LHCN-M2 (cell line): Measurements from ENCODE around the gene PLEKHG7. TPM values are rescaled to one million over a fixed set of nuclear protein-coding genes. Genes with fewer than 3 reads are reported as not detected.

Experiments used
- DNase-seq: peaks from one replicate; pipeline ENCODE4 v3.0.0-alpha.2; 2012; ENCODE audit warnings: low read depth
- total RNA-seq: library from RNA; depleted of rRNA; stranded (reverse); fragments of >200 nt; gene quantifications from 2 replicates; pipeline ENCODE4 v1.2.3, GENCODE V29; 2014

The PLEKHG7 gene
- total RNA-seq, 1 experiment from 2014 or later, result not detected

DNA sequence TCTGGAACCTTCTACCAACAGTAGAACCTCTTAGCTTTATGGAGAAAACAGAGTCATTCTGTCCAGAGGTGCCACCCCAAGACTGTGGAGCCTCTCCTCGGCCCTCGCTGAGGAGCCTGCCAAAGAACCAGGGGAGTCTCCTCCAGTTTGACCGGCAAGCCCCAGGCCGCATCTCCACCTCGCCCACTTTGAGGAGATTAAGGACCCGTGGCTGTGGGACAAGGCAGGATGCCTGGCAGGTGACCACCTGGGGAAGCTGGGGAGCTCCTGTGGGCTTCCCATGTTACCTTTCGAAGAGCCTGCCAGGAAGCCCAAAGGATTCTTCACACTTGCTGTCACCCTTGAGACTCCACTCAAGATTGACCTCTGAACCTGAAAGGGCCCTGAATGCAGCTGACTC is 3.8 kb downstream of the PLEKHG7 start:
- no peak for DNase-seq

DNA sequence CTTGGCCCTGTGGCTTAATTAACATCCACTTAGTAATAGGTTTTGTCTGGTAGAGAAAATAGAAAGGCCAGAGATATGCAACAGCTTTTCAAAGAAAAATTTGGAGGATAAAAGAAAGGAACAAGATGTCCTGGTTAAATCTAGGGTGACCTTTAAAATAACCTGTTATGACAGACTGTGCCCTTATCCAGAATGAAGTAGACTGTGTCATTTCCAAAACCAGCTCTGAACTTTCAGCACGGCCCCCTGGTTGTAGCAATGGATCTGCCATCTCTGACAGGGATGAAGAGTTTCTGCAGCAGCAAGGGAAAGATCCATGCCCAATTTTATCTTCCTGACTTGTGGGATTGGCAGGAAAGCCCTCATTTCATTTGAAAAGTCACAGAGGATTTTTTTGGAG is 5.1 kb downstream of the PLEKHG7 start:
- DNase-seq, result no peak

GRCh38 chr12:92715625-92716024 is 12.8 kb downstream of the PLEKHG7 start:
- DNase-seq, result no peak

GRCh38 chr12:92717202-92717601 is 14.4 kb downstream of the PLEKHG7 start:
- peak; percentile 73 for DNase-seq

DNA sequence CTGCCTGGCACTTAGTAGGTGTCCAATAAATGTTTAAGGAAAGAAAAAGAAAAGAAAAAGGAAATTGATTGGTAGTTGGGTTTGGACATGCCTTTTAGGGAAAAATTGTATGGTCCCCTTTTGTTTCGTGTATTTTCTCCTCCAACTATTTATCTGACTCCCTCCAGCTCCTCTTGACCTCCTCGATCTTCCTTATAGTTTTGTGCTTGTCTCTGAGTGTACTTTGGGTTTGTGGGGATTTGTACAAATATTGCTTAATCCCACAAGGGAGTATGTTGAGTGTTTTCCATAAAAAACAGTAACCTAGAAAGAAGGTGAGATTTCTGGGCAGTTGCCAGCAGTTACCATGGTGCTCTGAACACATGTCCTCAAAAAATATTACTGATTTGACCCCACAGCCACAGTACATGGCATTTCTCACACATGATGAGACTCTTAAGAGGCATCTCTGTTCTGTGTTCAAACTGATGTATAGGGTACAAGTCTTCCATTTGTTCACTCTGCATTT is 15.7 kb downstream of the PLEKHG7 start:
- no peak for DNase-seq

DNA sequence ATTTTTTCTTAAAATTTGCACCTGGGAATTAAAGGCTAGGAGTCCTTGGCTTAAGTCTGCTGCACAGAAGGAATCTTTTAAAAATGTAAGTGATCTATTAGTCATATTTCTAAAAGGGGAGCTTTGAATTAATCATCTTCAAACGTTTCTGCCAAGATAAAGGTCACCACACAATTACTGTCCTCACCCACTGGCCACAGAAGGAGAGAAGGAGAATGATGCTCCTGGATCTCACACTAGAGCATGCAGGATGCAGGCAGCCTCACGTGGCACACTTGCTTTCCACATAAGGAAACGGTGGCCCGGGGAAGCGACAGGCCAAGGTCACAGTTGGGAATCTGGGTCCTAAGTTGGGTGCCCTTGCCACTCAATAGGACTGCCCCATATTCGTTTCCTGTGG is 16.9 kb downstream of the PLEKHG7 start:
- peak; percentile 65 for DNase-seq

DNA sequence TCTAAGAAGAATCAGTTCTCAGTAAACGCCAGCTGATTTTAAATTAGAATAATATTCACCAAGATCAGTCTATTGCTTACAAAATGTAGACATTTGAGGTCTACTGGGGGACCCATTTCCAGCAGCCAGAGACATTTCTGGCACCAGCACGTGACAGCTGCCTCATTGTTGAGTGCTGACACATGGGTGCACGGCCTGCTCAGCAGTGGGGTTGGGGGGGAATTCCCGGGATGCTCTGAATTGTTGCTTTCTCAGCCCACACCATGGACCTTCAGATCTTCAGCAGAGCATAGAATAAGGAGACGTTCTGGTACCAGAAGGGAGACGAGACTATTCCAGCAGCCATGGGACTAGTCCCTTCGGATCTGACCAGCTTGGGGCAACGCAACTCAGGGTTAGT is 18.3 kb downstream of the PLEKHG7 start:
- DNase-seq, result no peak

DNA sequence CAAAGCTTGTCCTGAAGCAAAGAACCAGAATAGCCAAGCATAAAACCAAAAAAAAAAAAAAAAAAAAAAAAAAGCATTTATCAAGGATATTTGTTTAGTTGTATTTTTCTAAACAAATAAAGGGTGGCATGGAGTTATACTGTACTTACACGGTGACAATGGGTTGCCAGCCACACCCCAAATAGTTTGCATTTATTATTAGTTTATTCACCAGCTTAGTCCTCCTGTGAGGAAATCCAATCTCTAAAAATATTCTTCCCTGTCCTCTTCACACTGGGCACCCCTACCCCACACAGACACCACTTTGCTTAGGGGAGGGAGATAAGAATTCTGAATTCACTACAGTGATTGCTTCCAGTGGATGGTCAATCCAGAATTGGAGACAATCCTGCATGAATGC is 18.9 kb downstream of the PLEKHG7 start:
- no peak for DNase-seq

DNA sequence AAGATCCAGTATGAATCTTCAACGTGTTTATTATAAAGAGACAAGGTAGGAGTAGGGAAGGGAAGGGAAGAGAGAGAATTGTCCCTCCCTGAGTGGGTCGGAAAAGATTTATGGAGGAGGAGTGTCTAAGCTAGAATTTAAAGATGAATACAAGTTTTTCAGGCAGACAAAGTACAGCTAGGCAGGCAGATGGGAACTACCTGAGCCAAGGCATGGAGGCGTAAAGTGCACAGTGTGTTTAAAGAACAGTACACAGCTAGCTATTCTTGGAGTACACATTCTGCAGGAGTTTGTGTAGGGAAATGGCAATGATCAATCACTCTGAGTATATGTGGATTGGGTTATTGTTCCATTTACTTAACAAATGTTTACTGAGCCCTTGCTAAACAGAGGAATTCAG is 20.1 kb downstream of the PLEKHG7 start:
- no peak for DNase-seq

GRCh38 chr12:92726850-92727249 is 24.1 kb downstream of the PLEKHG7 start:
- DNase-seq, result no peak

GRCh38 chr12:92729773-92730305 is 27.1 kb downstream of the PLEKHG7 start:
- peak; percentile 77 for DNase-seq

- no peak for DNase-seq
Observed at GRCh38 chr12:92730758-92731157, 28.0 kb downstream of the PLEKHG7 start.

GRCh38 chr12:92732216-92732615 is 29.4 kb downstream of the PLEKHG7 start:
- no peak for DNase-seq

DNA sequence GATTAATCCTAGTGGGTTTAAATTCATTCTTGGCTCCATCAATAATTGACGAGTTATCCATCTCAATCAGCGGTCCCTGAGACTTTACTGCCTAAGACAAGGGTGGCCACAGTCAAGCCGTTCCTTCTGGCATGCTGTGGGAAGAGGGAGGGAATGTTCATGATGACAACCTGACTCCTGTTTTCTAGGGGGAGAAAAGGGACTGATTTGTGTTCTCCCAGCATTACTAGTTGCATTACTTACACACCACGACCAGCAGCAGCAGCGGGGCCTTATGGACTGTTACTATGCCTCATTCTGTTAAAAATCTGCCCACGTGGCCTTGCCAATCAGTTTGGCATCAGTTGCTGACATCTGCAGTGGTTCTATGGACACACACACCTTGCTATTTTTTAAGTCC is 29.9 kb downstream of the PLEKHG7 start:
- DNase-seq, result no peak

- no peak for DNase-seq
Observed at GRCh38 chr12:92733181-92733580, 30.4 kb downstream of the PLEKHG7 start.

DNA sequence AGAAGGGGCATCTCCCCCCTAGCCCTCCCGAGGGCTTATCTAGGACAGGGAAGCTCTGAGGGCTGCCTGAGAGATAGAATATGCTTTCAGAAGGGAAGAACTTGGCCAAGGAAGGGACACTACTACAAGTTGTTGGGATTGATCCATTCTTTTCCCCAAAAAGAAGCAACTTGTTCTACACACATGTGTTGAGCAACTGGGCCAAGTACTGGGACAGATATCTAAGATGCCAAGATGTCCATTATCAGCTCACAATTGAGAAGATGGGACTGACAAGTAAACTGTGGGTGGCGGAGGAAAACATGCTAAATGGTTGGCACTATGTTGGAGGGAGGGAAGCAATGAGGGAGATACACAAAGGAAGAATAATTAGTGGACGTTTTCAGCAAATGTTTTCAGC is 30.9 kb downstream of the PLEKHG7 start:
- no peak for DNase-seq

GRCh38 chr12:92735131-92735721 is 32.4 kb downstream of the PLEKHG7 start:
- peak; percentile 89 for DNase-seq

DNA sequence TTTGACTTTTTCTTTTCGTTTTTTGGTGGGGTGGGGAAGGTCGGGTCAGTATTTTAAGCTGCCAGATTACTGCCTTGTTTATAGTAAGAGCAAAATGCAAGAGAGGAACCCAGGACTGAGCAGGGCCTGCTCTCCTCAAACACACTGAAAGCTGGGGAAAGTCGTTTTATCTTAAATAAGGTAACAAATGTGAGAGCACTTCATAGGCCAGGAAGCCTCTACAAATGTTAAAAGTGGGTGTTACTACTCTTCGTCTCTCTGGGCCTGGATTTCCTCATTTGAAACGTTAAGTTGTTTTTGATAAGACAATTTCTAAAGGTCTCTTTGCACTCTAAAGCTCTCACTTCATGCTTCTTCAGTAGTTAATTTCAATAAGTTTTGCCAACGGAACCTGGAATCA is 33.8 kb downstream of the PLEKHG7 start:
- no peak for DNase-seq

DNA sequence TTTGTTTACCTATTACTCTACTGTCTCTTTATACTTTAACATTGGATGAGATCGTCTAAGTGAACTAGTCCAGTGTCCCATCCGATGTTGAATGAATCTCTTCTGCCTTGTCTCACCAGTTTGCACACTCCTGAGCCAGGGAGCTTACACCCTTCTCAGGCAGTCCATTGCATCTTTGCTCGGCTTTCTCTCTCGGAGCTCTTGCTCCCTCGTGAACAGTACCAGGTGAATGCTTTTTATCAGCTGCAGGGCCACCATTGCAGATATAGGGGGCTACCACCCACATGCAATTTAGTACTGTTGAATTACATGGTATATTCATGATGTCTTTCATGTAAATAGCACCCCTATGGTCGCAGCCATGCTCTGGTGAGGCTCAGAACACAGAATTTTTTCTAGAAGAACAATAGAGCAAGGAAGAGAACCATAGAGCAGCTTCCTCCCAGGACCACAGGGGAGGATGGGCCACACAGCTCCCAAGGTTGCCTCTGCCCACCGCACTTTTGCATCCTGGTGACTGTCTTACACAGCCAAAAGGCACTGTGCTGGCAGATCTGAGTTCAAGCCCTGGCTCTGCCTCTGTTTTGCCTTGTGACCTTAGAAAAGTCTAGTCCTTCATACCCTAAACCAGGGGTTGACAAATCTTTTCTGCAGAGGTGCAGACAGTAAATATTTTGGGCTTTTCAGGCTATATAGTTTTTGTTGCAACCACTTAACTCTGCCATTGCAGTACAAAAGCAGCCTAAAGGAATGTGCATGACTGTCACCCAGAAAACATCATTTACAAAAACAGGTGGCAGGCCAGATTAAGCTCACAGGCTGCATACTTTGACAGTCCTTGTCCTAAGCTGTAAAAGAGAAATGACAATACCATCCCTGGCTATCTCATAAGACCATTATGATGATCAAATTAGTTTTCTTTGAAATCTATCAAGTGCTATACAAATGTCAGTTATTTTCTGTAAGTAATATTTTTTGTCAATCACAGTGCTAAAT is 35.4 kb downstream of the PLEKHG7 start:
- DNase-seq, result no peak

DNA sequence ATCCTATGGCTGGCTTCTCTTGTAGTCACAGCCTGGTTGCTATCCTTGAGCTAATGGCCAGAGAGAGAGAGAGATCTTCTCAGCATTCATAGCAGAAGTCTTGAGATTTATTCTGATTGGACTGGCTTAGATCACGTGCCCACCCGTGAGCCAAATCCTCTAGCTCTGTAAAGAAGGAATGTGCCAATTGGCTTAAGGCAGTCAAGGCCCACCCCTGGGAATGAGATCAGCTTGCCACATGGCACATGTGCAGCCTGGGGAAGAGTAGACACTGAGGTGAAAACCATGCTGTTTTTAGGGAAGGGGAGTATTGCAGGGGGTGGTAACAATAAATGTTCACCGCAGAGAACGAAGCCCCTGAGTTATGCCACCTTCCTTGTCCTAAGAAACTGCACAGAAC is 36.3 kb downstream of the PLEKHG7 start:
- DNase-seq, result peak; percentile 34

GRCh38 chr12:92740411-92740810 is 37.6 kb downstream of the PLEKHG7 start:
- DNase-seq, result no peak

DNA sequence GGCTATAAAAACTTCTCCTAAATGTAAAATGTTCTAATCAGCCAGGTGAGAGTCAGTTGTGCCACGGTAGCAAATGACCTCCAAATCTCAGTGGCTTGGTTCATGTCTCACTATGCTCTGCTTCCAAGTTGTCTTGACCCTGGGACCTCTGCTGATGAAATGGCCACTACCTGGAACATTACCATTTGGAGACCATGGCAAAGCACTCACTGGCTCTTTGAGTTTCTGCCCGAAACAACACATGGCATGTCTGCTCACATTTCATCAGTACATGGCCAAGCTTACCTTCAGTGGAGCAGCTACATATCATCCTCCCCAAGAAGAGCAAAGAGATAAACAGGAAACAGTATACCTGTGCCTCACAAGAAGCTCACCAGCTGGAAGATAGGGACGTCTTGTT is 40.2 kb downstream of the PLEKHG7 start:
- no peak for DNase-seq
